ENCODE measurements around the gene CREBZF. TPM values are rescaled to one million over a fixed set of nuclear protein-coding genes. Genes with fewer than 3 reads are reported as not detected.

CREBZF gene
- polyA plus RNA-seq, 1 donor from 2014 or later = 264 TPM

DNA sequence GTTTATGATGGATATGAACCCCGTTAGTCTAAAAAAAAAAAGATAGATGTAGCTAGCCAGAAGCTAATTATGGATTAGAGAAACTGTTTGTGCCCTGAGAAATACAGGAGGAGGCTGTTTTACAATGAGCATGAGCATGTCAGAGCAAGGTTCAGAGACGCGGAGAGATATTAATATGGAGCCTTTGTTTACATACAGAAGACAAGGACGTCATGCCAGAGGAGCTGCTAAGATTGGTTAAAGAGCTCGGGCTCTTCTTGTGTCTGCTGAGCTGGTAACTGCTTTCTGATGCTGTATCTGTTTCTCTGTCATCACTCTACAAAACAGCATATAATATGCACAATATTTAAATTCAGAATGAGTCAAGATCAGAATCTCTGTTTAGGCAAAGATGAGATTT is 46.0 kb upstream of the CREBZF start:
- Histone ChIP-seq H3F3A (ENCODE audit: insufficient read depth, low read length, poor library complexity, severe bottlenecking) (no peaks in the 10 kb centered on the region), H3K4me2 (ENCODE audit: low read length) (no peak overlapping the region), H3K9ac (ENCODE audit: low read length) (no peak overlapping the region), H2AFZ (ENCODE audit: low read depth, low read length) (peak overlapping the region; percentile 2), H3K4me3 (ENCODE audit: low read length) (no peak overlapping the region), H3K27me3 (ENCODE audit: insufficient read depth, low read depth, low read length) (no peaks in the 10 kb centered on the region), H4K20me1 (ENCODE audit: insufficient read depth) (no peaks in the 10 kb centered on the region), H3K9me2 (ENCODE audit: insufficient read depth, low read length) (no peaks in the 10 kb centered on the region), H3K36me3 (ENCODE audit: insufficient read depth, low read length) (no peaks in the 10 kb centered on the region), H3K27ac (ENCODE audit: low read length) (no peak overlapping the region), H3K9me3 (ENCODE audit: low read length) (no peaks in the 10 kb centered on the region), H3K79me2 (replicated peaks; ENCODE audit: insufficient read depth, low read length) (no peaks in the 10 kb centered on the region)
- TF ChIP-seq RAD21 (conservative IDR thresholded peaks at IDR 0.05) = no peak
- TF ChIP-seq MXI1 (conservative IDR thresholded peaks at IDR 0.05; ENCODE audit: poor library complexity, severe bottlenecking) = no peak
- no peak for TF ChIP-seq EP300 (conservative IDR thresholded peaks at IDR 0.05; ENCODE audit: poor library complexity, severe bottlenecking)
- no peak for TF ChIP-seq EZH2 (IDR thresholded peaks at IDR 0.05; ENCODE audit: borderline replicate concordance, insufficient read depth, low read length, poor library complexity, severe bottlenecking)
- TF ChIP-seq, protein P1, sequence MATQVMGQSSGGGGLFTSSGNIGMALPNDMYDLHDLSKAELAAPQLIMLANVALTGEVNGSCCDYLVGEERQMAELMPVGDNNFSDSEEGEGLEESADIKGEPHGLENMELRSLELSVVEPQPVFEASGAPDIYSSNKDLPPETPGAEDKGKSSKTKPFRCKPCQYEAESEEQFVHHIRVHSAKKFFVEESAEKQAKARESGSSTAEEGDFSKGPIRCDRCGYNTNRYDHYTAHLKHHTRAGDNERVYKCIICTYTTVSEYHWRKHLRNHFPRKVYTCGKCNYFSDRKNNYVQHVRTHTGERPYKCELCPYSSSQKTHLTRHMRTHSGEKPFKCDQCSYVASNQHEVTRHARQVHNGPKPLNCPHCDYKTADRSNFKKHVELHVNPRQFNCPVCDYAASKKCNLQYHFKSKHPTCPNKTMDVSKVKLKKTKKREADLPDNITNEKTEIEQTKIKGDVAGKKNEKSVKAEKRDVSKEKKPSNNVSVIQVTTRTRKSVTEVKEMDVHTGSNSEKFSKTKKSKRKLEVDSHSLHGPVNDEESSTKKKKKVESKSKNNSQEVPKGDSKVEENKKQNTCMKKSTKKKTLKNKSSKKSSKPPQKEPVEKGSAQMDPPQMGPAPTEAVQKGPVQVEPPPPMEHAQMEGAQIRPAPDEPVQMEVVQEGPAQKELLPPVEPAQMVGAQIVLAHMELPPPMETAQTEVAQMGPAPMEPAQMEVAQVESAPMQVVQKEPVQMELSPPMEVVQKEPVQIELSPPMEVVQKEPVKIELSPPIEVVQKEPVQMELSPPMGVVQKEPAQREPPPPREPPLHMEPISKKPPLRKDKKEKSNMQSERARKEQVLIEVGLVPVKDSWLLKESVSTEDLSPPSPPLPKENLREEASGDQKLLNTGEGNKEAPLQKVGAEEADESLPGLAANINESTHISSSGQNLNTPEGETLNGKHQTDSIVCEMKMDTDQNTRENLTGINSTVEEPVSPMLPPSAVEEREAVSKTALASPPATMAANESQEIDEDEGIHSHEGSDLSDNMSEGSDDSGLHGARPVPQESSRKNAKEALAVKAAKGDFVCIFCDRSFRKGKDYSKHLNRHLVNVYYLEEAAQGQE (IDR thresholded peaks at IDR 0.05; ENCODE audit: borderline replicate concordance) = no peak
- no peak for TF ChIP-seq SMC3 (conservative IDR thresholded peaks at IDR 0.05; ENCODE audit: poor library complexity)
- TF ChIP-seq POLR2AphosphoS5 (IDR thresholded peaks at IDR 0.05) = no peak
- TF ChIP-seq, protein P2, sequence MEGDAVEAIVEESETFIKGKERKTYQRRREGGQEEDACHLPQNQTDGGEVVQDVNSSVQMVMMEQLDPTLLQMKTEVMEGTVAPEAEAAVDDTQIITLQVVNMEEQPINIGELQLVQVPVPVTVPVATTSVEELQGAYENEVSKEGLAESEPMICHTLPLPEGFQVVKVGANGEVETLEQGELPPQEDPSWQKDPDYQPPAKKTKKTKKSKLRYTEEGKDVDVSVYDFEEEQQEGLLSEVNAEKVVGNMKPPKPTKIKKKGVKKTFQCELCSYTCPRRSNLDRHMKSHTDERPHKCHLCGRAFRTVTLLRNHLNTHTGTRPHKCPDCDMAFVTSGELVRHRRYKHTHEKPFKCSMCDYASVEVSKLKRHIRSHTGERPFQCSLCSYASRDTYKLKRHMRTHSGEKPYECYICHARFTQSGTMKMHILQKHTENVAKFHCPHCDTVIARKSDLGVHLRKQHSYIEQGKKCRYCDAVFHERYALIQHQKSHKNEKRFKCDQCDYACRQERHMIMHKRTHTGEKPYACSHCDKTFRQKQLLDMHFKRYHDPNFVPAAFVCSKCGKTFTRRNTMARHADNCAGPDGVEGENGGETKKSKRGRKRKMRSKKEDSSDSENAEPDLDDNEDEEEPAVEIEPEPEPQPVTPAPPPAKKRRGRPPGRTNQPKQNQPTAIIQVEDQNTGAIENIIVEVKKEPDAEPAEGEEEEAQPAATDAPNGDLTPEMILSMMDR (IDR thresholded peaks at IDR 0.05; ENCODE audit: poor library complexity, severe bottlenecking) = no peak
- TF ChIP-seq TAF1 (IDR thresholded peaks at IDR 0.05; ENCODE audit: low read depth) = no peak

DNA sequence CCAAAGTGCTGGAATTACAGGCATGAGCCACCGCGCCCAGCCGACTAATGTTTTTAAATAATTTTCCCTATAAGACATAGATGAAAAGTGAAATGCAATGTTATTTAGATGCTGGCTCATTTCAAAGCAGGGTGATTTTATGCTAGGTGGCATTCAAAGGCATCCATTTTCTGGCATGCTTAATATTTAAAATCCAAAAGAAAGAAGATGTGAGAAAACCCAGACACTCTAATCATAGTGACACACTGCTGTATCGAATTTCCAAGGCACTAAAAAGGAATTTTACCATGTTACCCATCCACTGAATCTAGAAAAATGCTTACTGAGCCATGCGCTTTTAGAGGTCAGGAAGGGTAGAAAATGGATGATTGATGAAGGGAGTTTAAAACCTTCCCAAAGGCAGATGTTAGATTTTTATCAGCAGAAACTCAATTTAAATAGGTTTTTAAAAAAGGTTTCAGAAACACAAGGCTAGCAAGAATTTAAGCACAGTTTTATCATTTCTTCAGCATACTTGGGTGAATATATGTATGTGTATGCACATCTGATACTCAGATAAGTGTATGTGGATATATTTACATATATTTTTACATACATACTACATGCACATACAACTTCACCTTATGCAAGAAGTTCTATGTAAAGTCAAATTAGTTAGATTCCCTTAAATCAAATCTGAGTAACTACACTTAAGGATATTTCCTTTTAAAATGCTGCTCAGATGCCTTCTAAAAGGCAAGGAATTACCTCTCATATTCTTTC is 45.2 kb upstream of the CREBZF start:
- H3K4me2 ChIP-seq (ENCODE audit: low read length) = no peak overlapping the region
- H3K79me2 ChIP-seq (replicated peaks; ENCODE audit: insufficient read depth, low read length) = no peaks in the 10 kb centered on the region
- no peak overlapping the region for H3K9ac ChIP-seq (ENCODE audit: low read length)
- no peak overlapping the region for H2AFZ ChIP-seq (ENCODE audit: low read depth, low read length)
- no peaks in the 10 kb centered on the region for H3K9me2 ChIP-seq (ENCODE audit: insufficient read depth, low read length)
- H3K9me3 ChIP-seq (ENCODE audit: low read length) = no peaks in the 10 kb centered on the region
- H3K4me3 ChIP-seq (ENCODE audit: low read length) = no peak overlapping the region
- TF ChIP-seq SMC3 (conservative IDR thresholded peaks at IDR 0.05; ENCODE audit: poor library complexity) = no peak
- TF ChIP-seq POLR2AphosphoS5 (IDR thresholded peaks at IDR 0.05) = no peak
- TF ChIP-seq TAF1 (IDR thresholded peaks at IDR 0.05; ENCODE audit: low read depth) = no peak
- TF ChIP-seq, protein P1 (IDR thresholded peaks at IDR 0.05; ENCODE audit: borderline replicate concordance) = no peak
- no peak for TF ChIP-seq EP300 (conservative IDR thresholded peaks at IDR 0.05; ENCODE audit: poor library complexity, severe bottlenecking)
- TF ChIP-seq RAD21 (conservative IDR thresholded peaks at IDR 0.05) = no peak
- no peak for TF ChIP-seq EZH2 (IDR thresholded peaks at IDR 0.05; ENCODE audit: borderline replicate concordance, insufficient read depth, low read length, poor library complexity, severe bottlenecking)
- no peak for TF ChIP-seq MXI1 (conservative IDR thresholded peaks at IDR 0.05; ENCODE audit: poor library complexity, severe bottlenecking)
- TF ChIP-seq, protein P2 (IDR thresholded peaks at IDR 0.05; ENCODE audit: poor library complexity, severe bottlenecking) = no peak
- H3K27ac ChIP-seq (ENCODE audit: low read length) = no peak overlapping the region
- H3F3A ChIP-seq (ENCODE audit: insufficient read depth, low read length, poor library complexity, severe bottlenecking) = no peaks in the 10 kb centered on the region
- H4K20me1 ChIP-seq (ENCODE audit: insufficient read depth) = no peaks in the 10 kb centered on the region
- no peaks in the 10 kb centered on the region for H3K36me3 ChIP-seq (ENCODE audit: insufficient read depth, low read length)
- no peaks in the 10 kb centered on the region for H3K27me3 ChIP-seq (ENCODE audit: insufficient read depth, low read depth, low read length)

All from neural cell (in vitro differentiated cells).